ENCODE results near the gene LMNA. TPM values are rescaled to one million over a fixed set of nuclear protein-coding genes. Genes with fewer than 3 reads are reported as not detected.
A peak's percentile ranks its signal among the peaks of the same experiment; 100 is the strongest.

The LMNA gene
- total and polyA plus RNA-seq, 2 donors (not counting 1 experiment from before 2014, with no cell fraction given) = 19.4 to 28.7 TPM

DNA sequence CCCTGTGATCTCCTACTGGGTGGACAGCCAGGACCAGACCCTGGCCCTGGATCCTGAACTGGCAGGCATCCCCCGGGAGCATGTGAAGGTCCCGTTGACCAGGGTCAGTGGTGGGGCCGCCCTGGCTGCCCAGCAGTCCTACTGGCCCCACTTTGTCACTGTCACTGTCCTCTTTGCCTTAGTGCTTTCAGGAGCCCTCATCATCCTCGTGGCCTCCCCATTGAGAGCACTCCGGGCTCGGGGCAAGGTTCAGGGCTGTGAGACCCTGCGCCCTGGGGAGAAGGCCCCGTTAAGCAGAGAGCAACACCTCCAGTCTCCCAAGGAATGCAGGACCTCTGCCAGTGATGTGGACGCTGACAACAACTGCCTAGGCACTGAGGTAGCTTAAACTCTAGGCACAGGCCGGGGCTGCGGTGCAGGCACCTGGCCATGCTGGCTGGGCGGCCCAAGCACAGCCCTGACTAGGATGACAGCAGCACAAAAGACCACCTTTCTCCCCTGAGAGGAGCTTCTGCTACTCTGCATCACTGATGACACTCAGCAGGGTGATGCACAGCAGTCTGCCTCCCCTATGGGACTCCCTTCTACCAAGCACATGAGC lies 62.2 kb downstream of the LMNA start:
- H3K27ac ChIP-seq (ENCODE audit: low read length in 2 of 2) = no peak overlapping the region
- WGBS (ENCODE audit: insufficient coverage) = 96% methylated on average over 12 of the region's 12 CpGs
- H2AFZ ChIP-seq (ENCODE audit: insufficient read depth, low read depth, low read length, poor library complexity, severe bottlenecking) = no peak overlapping the region
- H3K4me1 Mint-ChIP-seq = peaks cover 5% of the 10 kb centered on the region
- no peak overlapping the region for H3K4me2 ChIP-seq (replicated peaks; ENCODE audit: low read depth, low read length, poor library complexity, severe bottlenecking)
- TF ChIP-seq, protein P1, sequence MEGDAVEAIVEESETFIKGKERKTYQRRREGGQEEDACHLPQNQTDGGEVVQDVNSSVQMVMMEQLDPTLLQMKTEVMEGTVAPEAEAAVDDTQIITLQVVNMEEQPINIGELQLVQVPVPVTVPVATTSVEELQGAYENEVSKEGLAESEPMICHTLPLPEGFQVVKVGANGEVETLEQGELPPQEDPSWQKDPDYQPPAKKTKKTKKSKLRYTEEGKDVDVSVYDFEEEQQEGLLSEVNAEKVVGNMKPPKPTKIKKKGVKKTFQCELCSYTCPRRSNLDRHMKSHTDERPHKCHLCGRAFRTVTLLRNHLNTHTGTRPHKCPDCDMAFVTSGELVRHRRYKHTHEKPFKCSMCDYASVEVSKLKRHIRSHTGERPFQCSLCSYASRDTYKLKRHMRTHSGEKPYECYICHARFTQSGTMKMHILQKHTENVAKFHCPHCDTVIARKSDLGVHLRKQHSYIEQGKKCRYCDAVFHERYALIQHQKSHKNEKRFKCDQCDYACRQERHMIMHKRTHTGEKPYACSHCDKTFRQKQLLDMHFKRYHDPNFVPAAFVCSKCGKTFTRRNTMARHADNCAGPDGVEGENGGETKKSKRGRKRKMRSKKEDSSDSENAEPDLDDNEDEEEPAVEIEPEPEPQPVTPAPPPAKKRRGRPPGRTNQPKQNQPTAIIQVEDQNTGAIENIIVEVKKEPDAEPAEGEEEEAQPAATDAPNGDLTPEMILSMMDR (IDR thresholded peaks at IDR 0.05) = no peak
- TF ChIP-seq EZH2 (IDR thresholded peaks at IDR 0.05; ENCODE audit: borderline replicate concordance, insufficient read depth, low read depth, low read length, poor library complexity, severe bottlenecking) = no peak
- H4K20me1 ChIP-seq (ENCODE audit: control insufficient read depth, insufficient read depth, low read length, poor library complexity, severe bottlenecking) = no peaks in the 10 kb centered on the region
- H3K9me3 Mint-ChIP-seq (ENCODE audit: insufficient read depth) = no peaks in the 10 kb centered on the region
- no peaks in the 10 kb centered on the region for H3K79me2 ChIP-seq (ENCODE audit: control insufficient read depth, insufficient read depth, low read length)
- intact Hi-C loops (cut with micrococcal nuclease) = no loop called here
- H3K4me3 Mint-ChIP-seq = no peak overlapping the region
- ATAC-seq (ENCODE audit: low read depth) = no peak
- H3K27me3 ChIP-seq (replicated peaks in 1 of 4; ENCODE audit: control extremely low read depth in 1 of 4, control insufficient read depth in 3 of 4, insufficient read depth in 4 of 4, low read length in 3 of 4) = no peaks in the 10 kb centered on the region
- DNase-seq = no peak
- no peaks in the 10 kb centered on the region for H3K27me3 Mint-ChIP-seq
- H3K27ac Mint-ChIP-seq = peak overlapping the region; percentile 26
- CTCF ChIA-PET = no interaction called here
- H3K9ac ChIP-seq (ENCODE audit: low read length) = no peak overlapping the region
- no peaks in the 10 kb centered on the region for H3K4me1 ChIP-seq (ENCODE audit: control insufficient read depth in 2 of 2, insufficient read depth in 2 of 2, low read length in 2 of 2)
- H3K4me3 ChIP-seq (ENCODE audit: control extremely low read depth in 1 of 5, extremely low read depth in 1 of 5, insufficient read depth in 1 of 5, low read depth in 2 of 5, low read length in 4 of 5) = no peak overlapping the region
- POLR2A ChIA-PET = no interaction called here
- H3K36me3 ChIP-seq (replicated peaks in 1 of 2; ENCODE audit: control extremely low read depth in 1 of 2, control insufficient read depth in 1 of 2, extremely low read depth in 1 of 2, insufficient read depth in 2 of 2, low read length in 1 of 2) = peaks cover 0 to 9% of the 10 kb centered on the region in 2 experiments
- no peaks in the 10 kb centered on the region for H3K9me3 ChIP-seq (ENCODE audit: control extremely low read depth in 1 of 3, control insufficient read depth in 2 of 3, insufficient read depth in 1 of 3, low read length in 2 of 3)

DNA sequence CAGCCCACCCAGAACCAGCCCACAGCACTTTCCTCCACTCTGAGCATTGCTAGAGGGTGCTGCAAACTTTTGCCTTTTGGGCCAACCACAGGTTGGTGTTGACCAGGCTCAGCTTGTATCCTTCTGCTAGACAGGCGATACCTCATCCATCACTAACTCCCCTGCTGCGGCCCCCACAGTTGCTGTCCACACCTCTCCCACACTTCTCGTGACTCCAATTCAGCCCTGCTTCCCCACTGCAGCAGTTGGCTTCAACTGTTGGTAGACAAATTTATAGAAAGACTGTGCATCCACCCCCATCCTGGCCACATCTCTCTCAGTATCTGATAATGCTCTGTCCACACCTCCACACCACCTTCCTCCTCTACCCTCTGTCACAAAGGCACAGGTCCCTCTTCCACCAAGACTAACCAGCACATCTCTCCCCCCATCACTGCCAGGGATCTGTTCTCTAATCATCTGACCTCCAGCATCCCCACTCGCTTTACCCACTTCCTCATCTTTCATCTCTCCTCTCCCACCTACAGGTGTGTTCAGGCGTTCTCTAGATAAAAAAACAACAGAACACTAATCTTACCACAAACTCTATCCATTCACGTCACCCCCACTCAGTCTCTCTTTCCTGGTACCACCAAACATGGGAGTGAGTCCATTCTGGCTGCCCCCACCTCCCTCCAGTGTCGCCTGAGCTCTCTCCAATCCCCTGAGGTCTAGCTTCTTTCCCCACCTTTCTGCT lies 63.6 kb downstream of the LMNA start:
- 80% methylated on average over 7 of the region's 7 CpGs for WGBS (ENCODE audit: insufficient coverage)
- H3K4me2 ChIP-seq (replicated peaks; ENCODE audit: low read depth, low read length, poor library complexity, severe bottlenecking) = no peak overlapping the region
- TF ChIP-seq, protein P1 (IDR thresholded peaks at IDR 0.05) = no peak
- TF ChIP-seq EZH2 (IDR thresholded peaks at IDR 0.05; ENCODE audit: borderline replicate concordance, insufficient read depth, low read depth, low read length, poor library complexity, severe bottlenecking) = no peak
- no peak overlapping the region for H3K9ac ChIP-seq (ENCODE audit: low read length)
- H3K9me3 ChIP-seq (ENCODE audit: control extremely low read depth in 1 of 3, control insufficient read depth in 2 of 3, insufficient read depth in 1 of 3, low read length in 2 of 3) = no peaks in the 10 kb centered on the region
- no peak overlapping the region for H3K27ac ChIP-seq (ENCODE audit: low read length in 2 of 2)
- DNase-seq (no peak), ATAC-seq (ENCODE audit: low read depth) (no peak)
- ChIA-PET CTCF (no interaction called here), POLR2A (no interaction called here)
- H3K27me3 Mint-ChIP-seq = no peaks in the 10 kb centered on the region
- no peak overlapping the region for H3K4me3 Mint-ChIP-seq
- peaks cover 5% of the 10 kb centered on the region for H3K4me1 Mint-ChIP-seq
- H3K36me3 ChIP-seq (replicated peaks in 1 of 2; ENCODE audit: control extremely low read depth in 1 of 2, control insufficient read depth in 1 of 2, extremely low read depth in 1 of 2, insufficient read depth in 2 of 2, low read length in 1 of 2) = peaks cover 0 to 6% of the 10 kb centered on the region in 2 experiments
- no peak overlapping the region for H3K27ac Mint-ChIP-seq
- no peaks in the 10 kb centered on the region for H3K4me1 ChIP-seq (ENCODE audit: control insufficient read depth in 2 of 2, insufficient read depth in 2 of 2, low read length in 2 of 2)
- H4K20me1 ChIP-seq (ENCODE audit: control insufficient read depth, insufficient read depth, low read length, poor library complexity, severe bottlenecking) = no peaks in the 10 kb centered on the region
- H3K9me3 Mint-ChIP-seq (ENCODE audit: insufficient read depth) = no peaks in the 10 kb centered on the region
- no peaks in the 10 kb centered on the region for H3K27me3 ChIP-seq (replicated peaks in 1 of 4; ENCODE audit: control extremely low read depth in 1 of 4, control insufficient read depth in 3 of 4, insufficient read depth in 4 of 4, low read length in 3 of 4)
- no peaks in the 10 kb centered on the region for H3K79me2 ChIP-seq (ENCODE audit: control insufficient read depth, insufficient read depth, low read length)
- no peak overlapping the region for H2AFZ ChIP-seq (ENCODE audit: insufficient read depth, low read depth, low read length, poor library complexity, severe bottlenecking)
- intact Hi-C loops (cut with micrococcal nuclease) = no loop called here
- H3K4me3 ChIP-seq (ENCODE audit: control extremely low read depth in 1 of 5, extremely low read depth in 1 of 5, insufficient read depth in 1 of 5, low read depth in 2 of 5, low read length in 4 of 5) = no peak overlapping the region
